ENCODE data around the gene BRD2. TPM values are rescaled to one million over a fixed set of nuclear protein-coding genes. Genes with fewer than 3 reads are reported as not detected.
"Not testable (repeated sequence)": the region's sequence is repeated elsewhere in the genome, so short reads cannot be mapped to it uniquely, and the experiment has no call there.

BRD2 gene
- total RNA-seq, 1 experiment from 2014 or later, result 222 TPM

- H3K4me3 Mint-ChIP-seq, result peak within 1 kb of the TSS; percentile 60
- H3K4me1 Mint-ChIP-seq, result peaks cover 13% of the 10 kb centered on the region
- ChIA-PET POLR2A (interaction anchor here (1.1 to 1.7 kb wide), 2 partner anchors 31 to 96 kb away, joined by 3 to 9 read pairs; no protein-coding TSS in a partner anchor), CTCF (interaction anchor here (0.7 to 6.1 kb wide), 8 partner anchors 8 to 102 kb away, joined by 3 to 82 read pairs (median 12); partner anchors contain the start of genes HLA-DMA and TAP2)
- ATAC-seq (peak; percentile 97), DNase-seq (ENCODE audit: low spot score) (peak; percentile 23)
- H3K36me3 Mint-ChIP-seq, result no peaks in the 10 kb centered on the region
- TF ChIP-seq NFYB (CRISPR knock-in tag; conservative IDR thresholded peaks at IDR 0.05; ENCODE audit: low read depth) (peak; percentile 32; the same call in 1 of the 2 replicates), CREM (CRISPR knock-in tag; IDR thresholded peaks at IDR 0.05) (peak; percentile 24; the same call in 1 of the 2 replicates), IRF1 (CRISPR knock-in tag; IDR thresholded peaks at IDR 0.05) (no peak), FOXK1 (CRISPR knock-in tag; IDR thresholded peaks at IDR 0.05) (no peak)
- H3K9me3 Mint-ChIP-seq, result no peaks in the 10 kb centered on the region
- H3K27me3 Mint-ChIP-seq (ENCODE audit: low read depth), result peaks cover 17% of the 10 kb centered on the region
- H3K27ac Mint-ChIP-seq, result peak within 1 kb of the TSS; percentile 67
Measured at GRCh38 chr6:32940656-32941213, 27.7 kb upstream of the BRD2 start, which contains the start of gene HLA-DMB. HLA-DMB (minus strand) TSS chr6:32941028; CDS start chr6:32940807, 221 bp downstream.

GRCh38 chr6:32941214-32941768, 27.1 kb upstream of the BRD2 start:
- CTCF ChIA-PET, result interaction anchor here (1.3 to 6.1 kb wide), 6 partner anchors 9 to 103 kb away, joined by 6 to 82 read pairs (median 18); partner anchors contain the start of genes HLA-DMA and TAP2
- H3K36me3 Mint-ChIP-seq, result no peaks in the 10 kb centered on the region
- TF ChIP-seq CBFB (CRISPR knock-in tag; IDR thresholded peaks at IDR 0.05; ENCODE audit: low read depth), result no peak
- no peak for TF ChIP-seq PRRX2 (CRISPR knock-in tag; IDR thresholded peaks at IDR 0.05)
- no peak for TF ChIP-seq FOXP4 (CRISPR knock-in tag; IDR thresholded peaks at IDR 0.05)
- TF ChIP-seq TCF7 (CRISPR knock-in tag; IDR thresholded peaks at IDR 0.05; ENCODE audit: low read depth), result no peak
- TF ChIP-seq SMAD3 (CRISPR knock-in tag; IDR thresholded peaks at IDR 0.05; ENCODE audit: borderline replicate concordance), result no peak
- peak overlapping the region; percentile 60 for H3K4me3 Mint-ChIP-seq
- POLR2A ChIA-PET, result interaction anchor here (1.7 kb wide), 1 partner anchor 30 kb away, joined by 9 read pairs; no protein-coding TSS in a partner anchor
- ATAC-seq, result peak; percentile 39
- peaks cover 13% of the 10 kb centered on the region for H3K4me1 Mint-ChIP-seq
- no peak for DNase-seq (ENCODE audit: low spot score)
- H3K9me3 Mint-ChIP-seq, result no peaks in the 10 kb centered on the region
- H3K27ac Mint-ChIP-seq, result peak overlapping the region; percentile 67
- H3K27me3 Mint-ChIP-seq (ENCODE audit: low read depth), result peaks cover 12% of the 10 kb centered on the region

GRCh38 chr6:32942555-32943123, 25.8 kb upstream of the BRD2 start:
- H3K27ac Mint-ChIP-seq; DNase-seq (ENCODE audit: low spot score); H3K4me3 Mint-ChIP-seq; H3K36me3 Mint-ChIP-seq; H3K9me3 Mint-ChIP-seq; ATAC-seq; H3K27me3 Mint-ChIP-seq (ENCODE audit: low read depth): not testable (repeated sequence)
- peaks cover 15% of the 10 kb centered on the region for H3K4me1 Mint-ChIP-seq
- POLR2A ChIA-PET, result interaction anchor here (0.6 kb wide), 1 partner anchor 28 kb away, joined by 3 read pairs; no protein-coding TSS in a partner anchor
- CTCF ChIA-PET, result interaction anchor here (0.6 to 6.1 kb wide), 7 partner anchors 10 to 120 kb away, joined by 3 to 82 read pairs (median 15); partner anchors contain the start of genes HLA-DMA and TAP2

GRCh38 chr6:32943864-32944649, 24.3 kb upstream of the BRD2 start:
- no peaks in the 10 kb centered on the region for H3K9me3 Mint-ChIP-seq
- H3K36me3 Mint-ChIP-seq, result no peaks in the 10 kb centered on the region
- ATAC-seq, result no peak
- no peak for DNase-seq (ENCODE audit: low spot score)
- no peak overlapping the region for H3K4me3 Mint-ChIP-seq
- H3K27ac Mint-ChIP-seq, result no peak overlapping the region
- no peaks in the 10 kb centered on the region for H3K27me3 Mint-ChIP-seq (ENCODE audit: low read depth)
- H3K4me1 Mint-ChIP-seq, result peaks cover 19% of the 10 kb centered on the region
- ChIA-PET CTCF (interaction anchor here (1.0 to 6.1 kb wide), 5 partner anchors 10 to 76 kb away, joined by 3 to 82 read pairs (median 21); partner anchors contain the start of gene HLA-DMA), POLR2A (interaction anchor here (0.6 kb wide), 1 partner anchor 11 kb away, joined by 4 read pairs; no protein-coding TSS in a partner anchor)
- TF ChIP-seq ZNF396 (CRISPR knock-in tag; IDR thresholded peaks at IDR 0.05; ENCODE audit: borderline replicate concordance) (no peak), ZNF532 (CRISPR knock-in tag; IDR thresholded peaks at IDR 0.05; ENCODE audit: borderline replicate concordance) (no peak), ATF1 (CRISPR knock-in tag; IDR thresholded peaks at IDR 0.05) (no peak), RORB (CRISPR knock-in tag; IDR thresholded peaks at IDR 0.05) (no peak), ZNF416 (CRISPR knock-in tag; IDR thresholded peaks at IDR 0.05) (no peak), ERG (CRISPR knock-in tag; IDR thresholded peaks at IDR 0.05) (no peak)

Measured in WTC11 (cell line).